HFF-Myc (cell line): ENCODE measurements around the gene MRGPRX4.
"Not testable (repeated sequence)": the region's sequence is repeated elsewhere in the genome, so short reads cannot be mapped to it uniquely, and the experiment has no call there.

ENCODE experiments used
- DNase-seq: peaks from one replicate; pipeline ENCODE4 v3.0.0-alpha.2; 2011; ENCODE audit warnings: low read depth; ENCODE audit errors: extremely low read depth
- H3K4me3 ChIP-seq: replicated peaks from 2 replicates; pipeline ENCODE4 v1.5.1; 2011; ENCODE audit warnings: low read depth, mild to moderate bottlenecking, control low read depth, low read length
- CTCF ChIP-seq: IDR thresholded peaks from 2 replicates; pipeline ENCODE4 v1.5.1; 2012; ENCODE audit warnings: mild to moderate bottlenecking, low read depth, low read length, control low read depth; ENCODE audit errors: missing control alignments

MRGPRX4 gene

GRCh38 chr11:18172666-18173065, at the start of gene MRGPRX4:
Gene MRGPRX4, plus strand, starts transcription at chr11:18172837. Its CDS starts 420 bp downstream, at chr11:18173257.
- DNase-seq = no peak
- TF ChIP-seq CTCF = no peak
- H3K4me3 ChIP-seq = no peak within 1 kb of the TSS

GRCh38 chr11:18131115-18131514, 41.5 kb upstream of the MRGPRX4 start:
- not testable (repeated sequence) for DNase-seq, H3K4me3 ChIP-seq

- TF ChIP-seq CTCF = no peak
- no peak for DNase-seq
- H3K4me3 ChIP-seq = no peak within 1 kb of the TSS
Observed at GRCh38 chr11:18132341-18132740, 40.3 kb upstream of the MRGPRX4 start, which contains the start of gene MRGPRX3. Gene MRGPRX3, plus strand, starts transcription at chr11:18132571. Its CDS starts 4,632 bp downstream, at chr11:18137203.

GRCh38 chr11:18135308-18135707, 37.3 kb upstream of the MRGPRX4 start:
- DNase-seq = no peak
- H3K4me3 ChIP-seq = no peak overlapping the region
- TF ChIP-seq CTCF = no peak

GRCh38 chr11:18137186-18137800, 35.3 kb upstream of the MRGPRX4 start:
- TF ChIP-seq CTCF = no peak
- no peak for DNase-seq

GRCh38 chr11:18140145-18140544, 32.5 kb upstream of the MRGPRX4 start:
- H3K4me3 ChIP-seq = no peak overlapping the region
- TF ChIP-seq CTCF = no peak
- DNase-seq = no peak

More at GRCh38 chr11:18137186-18137800, 35.3 kb upstream of the MRGPRX4 start:
- no peak overlapping the region for H3K4me3 ChIP-seq

GRCh38 chr11:18144243-18144642, 28.4 kb upstream of the MRGPRX4 start:
- no peak overlapping the region for H3K4me3 ChIP-seq
- no peak for DNase-seq
- no peak for TF ChIP-seq CTCF
